Measurements from ENCODE around the gene GCNT1. TPM values are rescaled to one million over a fixed set of nuclear protein-coding genes. Genes with fewer than 3 reads are reported as not detected.
"Not testable (repeated sequence)": the region's sequence is repeated elsewhere in the genome, so short reads cannot be mapped to it uniquely, and the experiment has no call there.

GCNT1 gene
- total RNA-seq, 1 donor from 2014 or later: 3.7 TPM

- no peaks in the 10 kb centered on the region for H3K27me3 ChIP-seq (ENCODE audit: control insufficient read depth in 3 of 3, insufficient read depth in 3 of 3, low read length in 3 of 3)
Measured at GRCh38 chr9:76529653-76530052, 70.7 kb downstream of the GCNT1 start.

GRCh38 chr9:76530458-76531110 is 71.6 kb downstream of the GCNT1 start:
- Histone ChIP-seq H3K4me3 (ENCODE audit: low read length in 3 of 3) (no peak overlapping the region), H3K36me3 (ENCODE audit: control insufficient read depth in 3 of 3, insufficient read depth in 3 of 3, low read length in 3 of 3) (no peaks in the 10 kb centered on the region), H3K9ac (ENCODE audit: low read depth in 1 of 3, low read length in 3 of 3) (no peak overlapping the region), H3K4me1 (ENCODE audit: control insufficient read depth in 3 of 3, insufficient read depth in 3 of 3, low read length in 3 of 3) (no peaks in the 10 kb centered on the region), H3K27me3 (ENCODE audit: control insufficient read depth in 3 of 3, insufficient read depth in 3 of 3, low read length in 3 of 3) (no peaks in the 10 kb centered on the region), H3K27ac (ENCODE audit: low read depth, low read length) (no peak overlapping the region), H3K9me3 (ENCODE audit: control insufficient read depth in 3 of 3, low read length in 3 of 3) (no peaks in the 10 kb centered on the region)

More at GRCh38 chr9:76529653-76530052, 70.7 kb downstream of the GCNT1 start:
- H3K36me3 ChIP-seq (ENCODE audit: control insufficient read depth in 3 of 3, insufficient read depth in 3 of 3, low read length in 3 of 3): no peaks in the 10 kb centered on the region
- no peaks in the 10 kb centered on the region for H3K9me3 ChIP-seq (ENCODE audit: control insufficient read depth in 3 of 3, low read length in 3 of 3)
- no peak overlapping the region for H3K9ac ChIP-seq (ENCODE audit: low read depth in 1 of 3, low read length in 3 of 3)
- no peak overlapping the region for H3K27ac ChIP-seq (ENCODE audit: low read depth, low read length)
- H3K4me1 ChIP-seq (ENCODE audit: control insufficient read depth in 3 of 3, insufficient read depth in 3 of 3, low read length in 3 of 3): no peaks in the 10 kb centered on the region
- no peak overlapping the region for H3K4me3 ChIP-seq (ENCODE audit: low read length in 3 of 3)

- Histone ChIP-seq H3K4me1 (ENCODE audit: control insufficient read depth in 3 of 3, insufficient read depth in 3 of 3, low read length in 3 of 3) (no peaks in the 10 kb centered on the region), H3K9me3 (ENCODE audit: control insufficient read depth in 3 of 3, low read length in 3 of 3) (no peaks in the 10 kb centered on the region), H3K27me3 (ENCODE audit: control insufficient read depth in 3 of 3, insufficient read depth in 3 of 3, low read length in 3 of 3) (no peaks in the 10 kb centered on the region), H3K36me3 (ENCODE audit: control insufficient read depth in 3 of 3, insufficient read depth in 3 of 3, low read length in 3 of 3) (no peaks in the 10 kb centered on the region), H3K9ac (ENCODE audit: low read depth in 1 of 3, low read length in 3 of 3) (no peak overlapping the region), H3K27ac (ENCODE audit: low read depth, low read length) (no peak overlapping the region), H3K4me3 (ENCODE audit: low read length in 3 of 3) (no peak overlapping the region)
Measured at GRCh38 chr9:76531231-76531780, 72.3 kb downstream of the GCNT1 start.

GRCh38 chr9:76532877-76533276 is 73.9 kb downstream of the GCNT1 start:
- H3K27me3 ChIP-seq (ENCODE audit: control insufficient read depth in 3 of 3, insufficient read depth in 3 of 3, low read length in 3 of 3); H3K9ac ChIP-seq (ENCODE audit: low read depth in 1 of 3, low read length in 3 of 3); H3K4me3 ChIP-seq (ENCODE audit: low read length in 3 of 3); H3K9me3 ChIP-seq (ENCODE audit: control insufficient read depth in 3 of 3, low read length in 3 of 3); H3K36me3 ChIP-seq (ENCODE audit: control insufficient read depth in 3 of 3, insufficient read depth in 3 of 3, low read length in 3 of 3); H3K27ac ChIP-seq (ENCODE audit: low read depth, low read length); H3K4me1 ChIP-seq (ENCODE audit: control insufficient read depth in 3 of 3, insufficient read depth in 3 of 3, low read length in 3 of 3): not testable (repeated sequence)

- Histone ChIP-seq H3K27me3 (ENCODE audit: control insufficient read depth in 3 of 3, insufficient read depth in 3 of 3, low read length in 3 of 3) (no peaks in the 10 kb centered on the region), H3K27ac (ENCODE audit: low read depth, low read length) (no peak overlapping the region), H3K9ac (ENCODE audit: low read depth in 1 of 3, low read length in 3 of 3) (no peak overlapping the region)
Measured at GRCh38 chr9:76534026-76534425, 75.0 kb downstream of the GCNT1 start.

GRCh38 chr9:76537150-76537646 is 78.2 kb downstream of the GCNT1 start:
- Histone ChIP-seq H3K27me3 (ENCODE audit: control insufficient read depth in 3 of 3, insufficient read depth in 3 of 3, low read length in 3 of 3) (no peaks in the 10 kb centered on the region), H3K4me1 (ENCODE audit: control insufficient read depth in 3 of 3, insufficient read depth in 3 of 3, low read length in 3 of 3) (no peaks in the 10 kb centered on the region), H3K9me3 (ENCODE audit: control insufficient read depth in 3 of 3, low read length in 3 of 3) (no peaks in the 10 kb centered on the region), H3K27ac (ENCODE audit: low read depth, low read length) (no peak overlapping the region), H3K4me3 (ENCODE audit: low read length in 3 of 3) (no peak overlapping the region), H3K9ac (ENCODE audit: low read depth in 1 of 3, low read length in 3 of 3) (no peak overlapping the region), H3K36me3 (ENCODE audit: control insufficient read depth in 3 of 3, insufficient read depth in 3 of 3, low read length in 3 of 3) (no peaks in the 10 kb centered on the region)

More at GRCh38 chr9:76534026-76534425, 75.0 kb downstream of the GCNT1 start:
- Histone ChIP-seq H3K9me3 (ENCODE audit: control insufficient read depth in 3 of 3, low read length in 3 of 3) (no peaks in the 10 kb centered on the region), H3K4me1 (ENCODE audit: control insufficient read depth in 3 of 3, insufficient read depth in 3 of 3, low read length in 3 of 3) (no peaks in the 10 kb centered on the region), H3K36me3 (ENCODE audit: control insufficient read depth in 3 of 3, insufficient read depth in 3 of 3, low read length in 3 of 3) (no peaks in the 10 kb centered on the region), H3K4me3 (ENCODE audit: low read length in 3 of 3) (no peak overlapping the region)

- H3K9ac ChIP-seq (ENCODE audit: low read depth in 1 of 3, low read length in 3 of 3): no peak overlapping the region
- no peaks in the 10 kb centered on the region for H3K27me3 ChIP-seq (ENCODE audit: control insufficient read depth in 3 of 3, insufficient read depth in 3 of 3, low read length in 3 of 3)
- no peak overlapping the region for H3K4me3 ChIP-seq (ENCODE audit: low read length in 3 of 3)
- no peak overlapping the region for H3K27ac ChIP-seq (ENCODE audit: low read depth, low read length)
- no peaks in the 10 kb centered on the region for H3K36me3 ChIP-seq (ENCODE audit: control insufficient read depth in 3 of 3, insufficient read depth in 3 of 3, low read length in 3 of 3)
- H3K9me3 ChIP-seq (ENCODE audit: control insufficient read depth in 3 of 3, low read length in 3 of 3): no peaks in the 10 kb centered on the region
- no peaks in the 10 kb centered on the region for H3K4me1 ChIP-seq (ENCODE audit: control insufficient read depth in 3 of 3, insufficient read depth in 3 of 3, low read length in 3 of 3)
Measured at GRCh38 chr9:76539180-76539579, 80.2 kb downstream of the GCNT1 start.

GRCh38 chr9:76542360-76542759 is 83.4 kb downstream of the GCNT1 start:
- no peak overlapping the region for H3K9ac ChIP-seq (ENCODE audit: low read depth in 1 of 3, low read length in 3 of 3)
- no peak overlapping the region for H3K27ac ChIP-seq (ENCODE audit: low read depth, low read length)
- H3K4me3 ChIP-seq (ENCODE audit: low read length in 3 of 3): no peak overlapping the region
- no peaks in the 10 kb centered on the region for H3K27me3 ChIP-seq (ENCODE audit: control insufficient read depth in 3 of 3, insufficient read depth in 3 of 3, low read length in 3 of 3)
- no peaks in the 10 kb centered on the region for H3K4me1 ChIP-seq (ENCODE audit: control insufficient read depth in 3 of 3, insufficient read depth in 3 of 3, low read length in 3 of 3)
- H3K9me3 ChIP-seq (ENCODE audit: control insufficient read depth in 3 of 3, low read length in 3 of 3): no peaks in the 10 kb centered on the region
- no peaks in the 10 kb centered on the region for H3K36me3 ChIP-seq (ENCODE audit: control insufficient read depth in 3 of 3, insufficient read depth in 3 of 3, low read length in 3 of 3)

GRCh38 chr9:76545191-76545590 is 86.2 kb downstream of the GCNT1 start:
- no peaks in the 10 kb centered on the region for H3K27me3 ChIP-seq (ENCODE audit: control insufficient read depth in 3 of 3, insufficient read depth in 3 of 3, low read length in 3 of 3)

GRCh38 chr9:76552181-76552580 is 93.2 kb downstream of the GCNT1 start:
- no peak overlapping the region for H3K9ac ChIP-seq (ENCODE audit: low read depth in 1 of 3, low read length in 3 of 3)
- no peaks in the 10 kb centered on the region for H3K9me3 ChIP-seq (ENCODE audit: control insufficient read depth in 3 of 3, low read length in 3 of 3)
- no peaks in the 10 kb centered on the region for H3K27me3 ChIP-seq (ENCODE audit: control insufficient read depth in 3 of 3, insufficient read depth in 3 of 3, low read length in 3 of 3)
- H3K4me1 ChIP-seq (ENCODE audit: control insufficient read depth in 3 of 3, insufficient read depth in 3 of 3, low read length in 3 of 3): no peaks in the 10 kb centered on the region
- no peaks in the 10 kb centered on the region for H3K36me3 ChIP-seq (ENCODE audit: control insufficient read depth in 3 of 3, insufficient read depth in 3 of 3, low read length in 3 of 3)
- no peak overlapping the region for H3K4me3 ChIP-seq (ENCODE audit: low read length in 3 of 3)
- no peak overlapping the region for H3K27ac ChIP-seq (ENCODE audit: low read depth, low read length)

More at GRCh38 chr9:76545191-76545590, 86.2 kb downstream of the GCNT1 start:
- H3K4me3 ChIP-seq (ENCODE audit: low read length in 3 of 3): no peak overlapping the region
- H3K27ac ChIP-seq (ENCODE audit: low read depth, low read length): no peak overlapping the region
- no peak overlapping the region for H3K9ac ChIP-seq (ENCODE audit: low read depth in 1 of 3, low read length in 3 of 3)
- no peaks in the 10 kb centered on the region for H3K4me1 ChIP-seq (ENCODE audit: control insufficient read depth in 3 of 3, insufficient read depth in 3 of 3, low read length in 3 of 3)
- no peaks in the 10 kb centered on the region for H3K9me3 ChIP-seq (ENCODE audit: control insufficient read depth in 3 of 3, low read length in 3 of 3)
- no peaks in the 10 kb centered on the region for H3K36me3 ChIP-seq (ENCODE audit: control insufficient read depth in 3 of 3, insufficient read depth in 3 of 3, low read length in 3 of 3)
